IPS-18a (cell line): ENCODE measurements around the gene PNPO.

Source experiments
- H3K27ac ChIP-seq: one replicate; pipeline ENCODE4 v1.5.1; 2013; ENCODE audit warnings: low read length
- H3K27me3 ChIP-seq: one replicate; pipeline ENCODE4 v1.6.1; 2013; ENCODE audit warnings: mild to moderate bottlenecking, low read length; ENCODE audit not compliant: control insufficient read depth, insufficient read depth
- H3K36me3 ChIP-seq: one replicate; pipeline ENCODE4 v1.6.1; 2013; ENCODE audit warnings: low read depth, low read length; ENCODE audit not compliant: control insufficient read depth
- H3K4me1 ChIP-seq: one replicate; pipeline ENCODE4 v1.6.1; 2013; ENCODE audit warnings: low read depth, low read length; ENCODE audit not compliant: control insufficient read depth
- H3K4me3 ChIP-seq: one replicate; pipeline ENCODE4 v1.5.1; 2013; ENCODE audit warnings: low read length
- H3K9ac ChIP-seq: one replicate; pipeline ENCODE4 v1.6.1; 2013; ENCODE audit warnings: mild to moderate bottlenecking, low read length, moderate library complexity
- H3K9me3 ChIP-seq: one replicate; pipeline ENCODE4 v1.6.1; 2013; ENCODE audit warnings: low read depth, low read length; ENCODE audit not compliant: control insufficient read depth

PNPO gene

DNA sequence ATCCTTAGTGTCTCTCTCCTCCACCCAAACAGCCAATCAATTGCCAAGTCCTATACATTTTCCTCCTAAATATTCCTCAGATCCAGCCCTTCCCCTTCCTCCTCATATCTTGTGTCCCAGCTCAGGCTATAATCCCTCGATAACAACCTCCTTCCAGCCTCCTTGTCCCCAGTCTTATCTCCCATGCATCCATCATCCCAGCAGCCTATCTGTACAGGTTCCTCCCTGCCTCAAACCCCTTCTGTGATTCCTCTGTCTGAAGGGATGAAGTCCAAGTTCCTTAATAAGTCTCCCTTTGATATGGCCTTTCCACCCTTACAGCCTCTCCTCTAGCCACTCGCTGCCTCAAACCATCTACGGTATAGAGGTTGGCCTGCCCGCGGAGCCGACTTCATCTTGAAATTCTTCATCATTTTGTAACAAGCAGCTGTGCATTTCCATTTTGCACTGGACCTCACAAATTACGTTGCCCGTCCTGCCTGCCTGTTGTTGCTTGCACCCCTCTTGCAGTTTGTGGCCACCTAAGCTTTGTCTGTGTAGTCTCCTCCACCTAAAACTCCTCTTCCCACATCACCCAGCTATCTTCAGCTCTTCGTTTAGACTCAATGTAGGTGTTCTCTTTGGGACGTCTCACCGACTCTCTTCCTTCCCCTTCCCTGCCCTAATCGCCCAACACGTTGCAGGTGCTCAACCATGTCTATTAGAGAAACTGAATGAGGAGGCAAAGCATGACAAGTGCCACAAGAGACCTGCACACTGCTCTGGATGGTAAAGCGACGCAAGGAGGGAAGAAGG, 28.8 kb downstream of the PNPO start:
- H3K27ac ChIP-seq = no peak overlapping the region
- peak overlapping the region; percentile 48 for H3K4me3 ChIP-seq
- H3K9me3 ChIP-seq = no peaks in the 10 kb centered on the region
- H3K4me1 ChIP-seq = peaks cover 4% of the 10 kb centered on the region
- peaks cover 17% of the 10 kb centered on the region for H3K36me3 ChIP-seq
- no peak overlapping the region for H3K9ac ChIP-seq
- peaks cover 7% of the 10 kb centered on the region for H3K27me3 ChIP-seq

DNA sequence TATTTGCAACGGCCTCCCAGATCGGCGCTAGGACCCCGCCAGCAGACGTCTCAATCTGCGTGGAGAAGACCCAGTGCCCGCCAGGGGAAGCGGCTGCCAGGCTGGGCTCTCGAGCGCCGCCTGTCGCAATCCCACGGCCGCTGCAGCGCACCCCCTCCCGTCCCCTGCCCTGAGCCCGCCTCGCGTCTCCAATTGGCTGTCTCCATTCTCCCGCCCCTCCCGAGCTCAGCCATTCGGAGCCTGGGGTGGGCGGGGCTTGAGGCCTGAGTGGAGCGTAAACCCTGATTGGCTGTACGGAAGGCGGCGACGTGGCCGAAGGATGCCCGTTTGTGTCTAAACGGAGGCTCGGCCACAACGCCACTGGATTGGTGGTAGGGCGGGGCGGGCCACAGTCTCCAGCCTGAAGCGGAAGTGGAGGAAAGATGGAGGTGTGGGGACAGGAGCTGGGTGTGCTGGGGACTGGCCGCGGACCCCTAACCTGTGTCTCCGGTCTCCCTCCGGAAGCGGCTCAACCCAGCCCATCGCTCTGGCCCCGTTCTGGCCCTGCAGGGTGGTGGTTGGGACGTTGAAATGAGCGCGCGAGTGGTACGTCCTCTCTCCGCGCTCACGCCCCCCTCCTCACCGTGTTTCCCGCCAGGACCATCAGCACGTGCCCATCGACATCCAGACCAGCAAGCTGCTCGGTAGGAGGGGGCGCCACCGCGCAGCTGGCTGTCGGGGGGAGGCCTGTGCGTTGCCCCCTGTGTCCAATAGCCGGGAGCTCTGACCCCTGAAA, 29.5 kb downstream of the PNPO start, which contains the start of gene CDK5RAP3:
CDK5RAP3 (plus strand) TSS at position 389 of the 775 bp plus-strand sequence; CDS start at position 423, 34 bp downstream.
- Histone ChIP-seq H3K9ac (peak within 1 kb of the TSS; percentile 48), H3K27me3 (peaks cover 7% of the 10 kb centered on the region), H3K4me3 (peak within 1 kb of the TSS; percentile 76), H3K4me1 (peaks cover 4% of the 10 kb centered on the region), H3K27ac (peak within 1 kb of the TSS; percentile 38), H3K9me3 (no peaks in the 10 kb centered on the region), H3K36me3 (peaks cover 23% of the 10 kb centered on the region)

DNA sequence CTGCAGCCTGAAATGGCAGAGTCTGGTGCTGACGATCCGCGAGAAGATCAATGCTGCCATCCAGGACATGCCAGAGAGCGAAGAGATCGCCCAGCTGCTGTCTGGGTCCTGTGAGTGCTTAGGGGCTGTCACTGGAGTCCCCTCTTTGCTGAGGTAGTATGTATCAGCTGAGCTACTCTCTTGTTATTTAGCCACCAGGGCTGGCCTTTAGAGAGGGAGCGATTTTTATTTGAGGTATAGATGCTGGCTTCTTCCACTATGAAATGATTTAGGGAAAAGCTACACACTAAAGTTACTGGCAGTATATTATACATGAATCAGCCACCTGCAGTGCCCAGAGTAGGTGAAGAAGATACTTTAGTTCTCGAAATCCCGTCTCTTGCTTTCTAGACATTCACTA, 32.2 kb downstream of the PNPO start:
- Histone ChIP-seq H3K36me3 (peaks cover 29% of the 10 kb centered on the region), H3K9me3 (no peaks in the 10 kb centered on the region), H3K27ac (no peak overlapping the region), H3K4me1 (peaks cover 4% of the 10 kb centered on the region), H3K4me3 (no peak overlapping the region), H3K9ac (no peak overlapping the region), H3K27me3 (peaks cover 7% of the 10 kb centered on the region)

DNA sequence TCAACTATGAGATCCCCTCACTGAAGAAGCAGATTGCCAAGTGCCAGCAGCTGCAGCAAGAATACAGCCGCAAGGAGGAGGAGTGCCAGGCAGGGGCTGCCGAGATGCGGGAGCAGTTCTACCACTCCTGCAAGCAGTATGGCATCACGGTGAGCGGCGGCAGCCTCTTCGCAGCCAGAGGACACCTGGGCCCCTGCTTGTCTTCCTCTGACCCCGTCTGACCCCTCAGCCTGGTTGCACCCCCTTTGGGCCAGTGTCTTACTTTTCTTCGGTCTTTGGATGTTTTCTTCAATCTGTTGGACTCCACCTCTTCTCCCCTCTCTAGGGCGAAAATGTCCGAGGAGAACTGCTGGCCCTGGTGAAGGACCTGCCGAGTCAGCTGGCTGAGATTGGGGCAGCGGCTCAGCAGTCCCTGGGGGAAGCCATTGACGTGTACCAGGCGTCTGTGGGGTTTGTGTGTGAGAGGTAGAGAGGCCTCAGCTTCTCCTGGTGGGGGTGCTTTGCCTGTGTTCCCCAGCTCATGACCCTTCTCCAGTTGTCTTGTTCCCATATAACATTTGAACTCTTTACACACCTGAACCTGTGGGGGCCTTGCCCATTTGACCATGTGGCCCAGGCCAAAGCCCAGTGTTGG, 33.9 kb downstream of the PNPO start:
- Histone ChIP-seq H3K36me3 (peaks cover 42% of the 10 kb centered on the region), H3K9me3 (no peaks in the 10 kb centered on the region), H3K4me1 (peaks cover 2% of the 10 kb centered on the region), H3K4me3 (no peak overlapping the region), H3K9ac (no peak overlapping the region), H3K27ac (no peak overlapping the region), H3K27me3 (peaks cover 1% of the 10 kb centered on the region)

DNA sequence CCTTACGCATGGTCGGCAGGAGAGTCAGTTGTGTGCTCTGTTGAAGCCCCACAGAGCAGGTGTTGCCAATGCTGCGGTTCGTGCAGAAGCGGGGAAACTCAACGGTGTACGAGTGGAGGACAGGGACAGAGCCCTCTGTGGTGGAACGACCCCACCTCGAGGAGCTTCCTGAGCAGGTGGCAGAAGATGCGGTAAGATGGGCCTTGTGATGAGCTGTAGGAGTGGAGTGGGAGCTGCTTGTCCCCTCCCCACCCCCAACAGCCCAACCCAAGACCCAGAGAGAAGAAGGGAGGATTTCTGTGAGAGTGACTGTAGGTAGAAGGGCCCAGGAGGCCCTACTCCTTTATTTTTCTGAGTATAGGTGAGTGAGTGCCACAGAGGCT, 34.4 kb downstream of the PNPO start:
- Histone ChIP-seq H3K27ac (no peak overlapping the region), H3K4me3 (no peak overlapping the region), H3K27me3 (no peaks in the 10 kb centered on the region), H3K36me3 (peaks cover 47% of the 10 kb centered on the region), H3K9me3 (no peaks in the 10 kb centered on the region), H3K4me1 (no peaks in the 10 kb centered on the region), H3K9ac (no peak overlapping the region)

- Histone ChIP-seq H3K36me3 (peaks cover 66% of the 10 kb centered on the region), H3K4me1 (no peaks in the 10 kb centered on the region), H3K27ac (no peak overlapping the region), H3K27me3 (no peaks in the 10 kb centered on the region), H3K4me3 (no peak overlapping the region), H3K9ac (no peak overlapping the region), H3K9me3 (no peaks in the 10 kb centered on the region)
Measured at GRCh38 chr17:47978324-47978723, 37.0 kb downstream of the PNPO start.

DNA sequence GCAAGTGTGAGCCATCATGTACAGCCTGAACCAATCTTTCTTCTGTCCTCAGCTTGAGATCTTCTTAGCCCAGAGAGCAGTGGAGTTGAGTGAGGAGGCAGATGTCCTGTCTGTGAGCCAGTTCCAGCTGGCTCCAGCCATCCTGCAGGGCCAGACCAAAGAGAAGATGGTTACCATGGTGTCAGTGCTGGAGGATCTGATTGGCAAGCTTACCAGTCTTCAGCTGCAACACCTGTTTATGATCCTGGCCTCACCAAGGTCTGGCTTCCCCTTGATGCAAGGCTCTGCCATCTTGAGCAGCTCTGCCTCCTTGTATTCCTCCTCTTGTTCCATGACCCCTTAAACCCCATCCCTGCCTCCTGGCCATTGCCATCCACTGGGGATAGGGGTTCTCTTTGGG, 39.2 kb downstream of the PNPO start:
- Histone ChIP-seq H3K4me1 (no peaks in the 10 kb centered on the region), H3K4me3 (no peak overlapping the region), H3K36me3 (peaks cover 47% of the 10 kb centered on the region), H3K27ac (no peak overlapping the region), H3K9ac (no peak overlapping the region), H3K9me3 (no peaks in the 10 kb centered on the region), H3K27me3 (no peaks in the 10 kb centered on the region)

GRCh38 chr17:47981462-47981861, 40.1 kb downstream of the PNPO start:
- Histone ChIP-seq H3K36me3 (peaks cover 44% of the 10 kb centered on the region), H3K9ac (no peak overlapping the region), H3K27me3 (no peaks in the 10 kb centered on the region), H3K4me3 (no peak overlapping the region), H3K9me3 (no peaks in the 10 kb centered on the region), H3K27ac (no peak overlapping the region), H3K4me1 (peaks cover 2% of the 10 kb centered on the region)

GRCh38 chr17:47982091-47982617, 40.8 kb downstream of the PNPO start:
- Histone ChIP-seq H3K4me1 (peaks cover 9% of the 10 kb centered on the region), H3K27ac (no peak overlapping the region)

DNA sequence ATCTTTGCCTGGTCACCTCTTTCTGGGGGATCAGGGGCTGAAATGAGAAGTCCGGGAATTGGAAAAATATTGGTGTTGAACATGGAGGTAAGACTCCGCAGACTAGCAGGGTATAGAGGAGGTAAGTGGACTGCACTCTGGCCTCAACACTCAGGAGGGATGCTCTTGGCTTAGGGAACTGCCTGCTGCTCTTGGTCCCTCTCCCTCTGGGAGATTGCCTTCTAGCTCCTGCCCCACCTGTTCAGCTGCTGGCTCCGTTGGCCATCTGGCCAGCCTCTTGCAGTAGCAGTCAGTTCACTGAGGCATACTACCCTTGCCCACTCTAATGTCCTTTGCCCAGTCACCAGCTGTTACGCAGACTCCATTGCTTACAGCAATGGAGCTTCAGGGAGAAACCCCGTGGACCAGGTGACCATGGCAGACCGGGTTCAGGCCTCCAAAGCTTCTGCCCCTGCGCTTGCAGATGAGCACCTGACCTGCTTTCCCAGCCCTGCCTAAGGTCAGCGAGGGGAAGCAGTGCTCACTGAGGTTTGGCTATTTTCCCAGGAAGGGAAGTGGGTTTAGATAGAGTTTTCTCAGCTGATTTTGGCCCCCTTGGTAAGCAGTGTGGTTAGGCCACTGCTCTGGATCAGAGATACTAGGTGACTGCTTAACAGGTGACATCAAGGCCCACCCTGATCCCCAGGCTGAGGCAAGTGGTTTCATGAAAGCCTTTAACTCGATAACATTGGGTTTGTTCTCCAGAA, 41.4 kb downstream of the PNPO start:
- H3K4me3 ChIP-seq = no peak overlapping the region
- H3K4me1 ChIP-seq = peaks cover 15% of the 10 kb centered on the region
- no peaks in the 10 kb centered on the region for H3K27me3 ChIP-seq
- no peak overlapping the region for H3K27ac ChIP-seq
- H3K9ac ChIP-seq = no peak overlapping the region
- H3K9me3 ChIP-seq = no peaks in the 10 kb centered on the region
- H3K36me3 ChIP-seq = peaks cover 39% of the 10 kb centered on the region

More at GRCh38 chr17:47982091-47982617, 40.8 kb downstream of the PNPO start:
- Histone ChIP-seq H3K4me3 (no peak overlapping the region), H3K9ac (no peak overlapping the region), H3K9me3 (no peaks in the 10 kb centered on the region), H3K36me3 (peaks cover 44% of the 10 kb centered on the region), H3K27me3 (no peaks in the 10 kb centered on the region)
